ENCODE results near the gene PIEZO2. TPM values are rescaled to one million over a fixed set of nuclear protein-coding genes. Genes with fewer than 3 reads are reported as not detected.

The PIEZO2 gene
- total and polyA plus RNA-seq, 2 of the 8 experiments (the other 6 are each of a cell fraction or from before 2014, with no cell fraction given), result 4.7 to 16.5 TPM

DNA sequence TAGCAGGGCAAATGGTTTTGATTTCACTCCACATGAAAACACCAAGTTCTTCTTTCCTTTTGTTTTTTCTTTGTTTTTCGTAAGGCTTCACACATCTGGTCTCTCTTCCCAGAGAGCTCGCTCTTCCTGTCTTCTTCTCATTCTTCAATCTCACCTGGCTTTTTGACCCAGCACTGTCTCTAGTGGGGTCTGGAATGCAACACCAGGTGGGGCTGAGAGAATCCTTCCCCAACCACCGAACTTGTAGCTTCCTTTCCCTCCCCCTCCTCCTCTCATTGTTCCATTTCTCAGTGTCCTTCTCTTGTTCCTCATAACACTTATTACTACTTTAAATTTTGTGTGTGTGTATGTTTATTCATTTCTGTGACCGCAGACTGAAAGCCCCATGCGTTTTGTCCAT is 13.5 kb upstream of the PIEZO2 start (continued):
- TF ChIP-seq BACH1 (IDR thresholded peaks at IDR 0.05; ENCODE audit: low read length) (no peak), GTF2F1 (IDR thresholded peaks at IDR 0.05; ENCODE audit: borderline replicate concordance, low read depth, low read length) (no peak)
- TF ChIP-seq, protein P1, sequence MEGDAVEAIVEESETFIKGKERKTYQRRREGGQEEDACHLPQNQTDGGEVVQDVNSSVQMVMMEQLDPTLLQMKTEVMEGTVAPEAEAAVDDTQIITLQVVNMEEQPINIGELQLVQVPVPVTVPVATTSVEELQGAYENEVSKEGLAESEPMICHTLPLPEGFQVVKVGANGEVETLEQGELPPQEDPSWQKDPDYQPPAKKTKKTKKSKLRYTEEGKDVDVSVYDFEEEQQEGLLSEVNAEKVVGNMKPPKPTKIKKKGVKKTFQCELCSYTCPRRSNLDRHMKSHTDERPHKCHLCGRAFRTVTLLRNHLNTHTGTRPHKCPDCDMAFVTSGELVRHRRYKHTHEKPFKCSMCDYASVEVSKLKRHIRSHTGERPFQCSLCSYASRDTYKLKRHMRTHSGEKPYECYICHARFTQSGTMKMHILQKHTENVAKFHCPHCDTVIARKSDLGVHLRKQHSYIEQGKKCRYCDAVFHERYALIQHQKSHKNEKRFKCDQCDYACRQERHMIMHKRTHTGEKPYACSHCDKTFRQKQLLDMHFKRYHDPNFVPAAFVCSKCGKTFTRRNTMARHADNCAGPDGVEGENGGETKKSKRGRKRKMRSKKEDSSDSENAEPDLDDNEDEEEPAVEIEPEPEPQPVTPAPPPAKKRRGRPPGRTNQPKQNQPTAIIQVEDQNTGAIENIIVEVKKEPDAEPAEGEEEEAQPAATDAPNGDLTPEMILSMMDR (IDR thresholded peaks at IDR 0.05; ENCODE audit: control extremely low read depth in 1 of 3, insufficient read depth in 1 of 3, low read depth in 1 of 3, low read length in 3 of 3), result no peak
